Fibroblast of pulmonary artery (primary cell): ENCODE results near the gene CCNY.
A peak's percentile ranks its signal among the peaks of the same experiment; 100 is the strongest.

Experiments used
- DNase-seq: peaks from one replicate; pipeline ENCODE4 v3.0.0-alpha.2; 2010; ENCODE audit warnings: low read depth
- H3K4me3 ChIP-seq: replicated peaks from 2 replicates; pipeline ENCODE4 v1.5.1; 2011; ENCODE audit warnings: low read depth, mild to moderate bottlenecking, control low read depth, low read length, moderate library complexity
- CTCF ChIP-seq: IDR thresholded peaks from 2 replicates; pipeline ENCODE4 v1.5.1; 2011; ENCODE audit warnings: mild to moderate bottlenecking, control low read depth, low read length, inconsistent platforms; ENCODE audit errors: missing control alignments

Gene CCNY

GRCh38 chr10:35372329-35372728 lies 36.0 kb downstream of the CCNY start:
- TF ChIP-seq CTCF: no peak
- peak; percentile 81 for DNase-seq
- no peak overlapping the region for H3K4me3 ChIP-seq

GRCh38 chr10:35375091-35375765 lies 38.9 kb downstream of the CCNY start:
- peak; percentile 24 for TF ChIP-seq CTCF
- no peak overlapping the region for H3K4me3 ChIP-seq

GRCh38 chr10:35377050-35377728 lies 40.9 kb downstream of the CCNY start:
- H3K4me3 ChIP-seq: no peak overlapping the region
- no peak for TF ChIP-seq CTCF
- DNase-seq: no peak

More at GRCh38 chr10:35375091-35375765, 38.9 kb downstream of the CCNY start:
- DNase-seq: peak; percentile 45

- DNase-seq: peak; percentile 54
- H3K4me3 ChIP-seq: peak overlapping the region; percentile 8
- no peak for TF ChIP-seq CTCF
Measured at GRCh38 chr10:35378541-35379210, 42.4 kb downstream of the CCNY start.

- peak overlapping the region; percentile 21 for H3K4me3 ChIP-seq
- peak; percentile 94 for DNase-seq
- TF ChIP-seq CTCF: peak; percentile 7
Measured at GRCh38 chr10:35379226-35380137, 43.2 kb downstream of the CCNY start.

- H3K4me3 ChIP-seq: no peak overlapping the region
- DNase-seq: no peak
- TF ChIP-seq CTCF: no peak
Measured at GRCh38 chr10:35382096-35382495, 45.8 kb downstream of the CCNY start.
